Activated naive CD8-positive, alpha-beta T cell treated with anti-CD3 and anti-CD28 coated beads for 36 hours (primary cell): ENCODE measurements around the gene SPDL1. TPM values are rescaled to one million over a fixed set of nuclear protein-coding genes. Genes with fewer than 3 reads are reported as not detected.

ENCODE experiments used
- DNase-seq: peaks from one replicate; pipeline ENCODE4 v3.0.0; 2021
- H3K27ac Mint-ChIP-seq: one replicate; pipeline ENCODE4 v1.8.0; 2022; ENCODE audit warnings: mild to moderate bottlenecking, moderate library complexity, mixed read lengths
- H3K27me3 Mint-ChIP-seq: one replicate; pipeline ENCODE4 v1.8.0; 2022; ENCODE audit warnings: mild to moderate bottlenecking, mixed read lengths
- H3K36me3 Mint-ChIP-seq: one replicate; pipeline ENCODE4 v1.8.0; 2021; ENCODE audit warnings: mild to moderate bottlenecking, mixed read lengths
- H3K4me1 Mint-ChIP-seq: one replicate; pipeline ENCODE4 v1.8.0; 2021; ENCODE audit warnings: mixed read lengths
- H3K4me3 Mint-ChIP-seq: one replicate; pipeline ENCODE4 v1.8.0; 2022; ENCODE audit warnings: mild to moderate bottlenecking, moderate library complexity, mixed read lengths
- H3K9me3 Mint-ChIP-seq: one replicate; pipeline ENCODE4 v1.8.0; 2022; ENCODE audit warnings: mixed read lengths
- total RNA-seq, 2 experiments: library from RNA; stranded (reverse); gene quantifications; one replicate each; pipeline ENCODE4 v1.2.3, GENCODE V29; 2021

SPDL1 gene
- total RNA-seq = 10 to 100 TPM; 50.4 to 52.5 TPM

GRCh38 chr5:169583424-169584220 is at the start of gene SPDL1:
Gene SPDL1 (plus strand): TSS chr5:169583773. CDS start chr5:169588417, 4,644 bp downstream.
- Mint-ChIP-seq H3K4me3 (peak within 1 kb of the TSS; percentile 98), H3K4me1 (peaks cover 30% of the 10 kb centered on the region)

GRCh38 chr5:169534311-169534880 is 49.2 kb upstream of the SPDL1 start:
- Mint-ChIP-seq H3K36me3 (no peaks in the 10 kb centered on the region), H3K4me1 (no peaks in the 10 kb centered on the region), H3K9me3 (no peaks in the 10 kb centered on the region), H3K27ac (no peak overlapping the region), H3K27me3 (peaks cover 19% of the 10 kb centered on the region), H3K4me3 (no peak overlapping the region)
- DNase-seq = no peak

More at GRCh38 chr5:169583424-169584220, at the start of gene SPDL1:
- Mint-ChIP-seq H3K27ac (peak within 1 kb of the TSS; percentile 96), H3K9me3 (no peaks in the 10 kb centered on the region), H3K27me3 (peaks cover 4% of the 10 kb centered on the region), H3K36me3 (peaks cover 9% of the 10 kb centered on the region)
- peak; percentile 92 for DNase-seq

GRCh38 chr5:169534939-169535338 is 48.6 kb upstream of the SPDL1 start:
- no peaks in the 10 kb centered on the region for H3K4me1 Mint-ChIP-seq
- no peak overlapping the region for H3K4me3 Mint-ChIP-seq
- H3K36me3 Mint-ChIP-seq = no peaks in the 10 kb centered on the region
- H3K27me3 Mint-ChIP-seq = peaks cover 15% of the 10 kb centered on the region
- no peaks in the 10 kb centered on the region for H3K9me3 Mint-ChIP-seq
- no peak for DNase-seq
- no peak overlapping the region for H3K27ac Mint-ChIP-seq

- H3K4me1 Mint-ChIP-seq = no peaks in the 10 kb centered on the region
- H3K27me3 Mint-ChIP-seq = peaks cover 19% of the 10 kb centered on the region
- DNase-seq = no peak
- no peaks in the 10 kb centered on the region for H3K9me3 Mint-ChIP-seq
- H3K36me3 Mint-ChIP-seq = no peaks in the 10 kb centered on the region
- no peak overlapping the region for H3K4me3 Mint-ChIP-seq
- H3K27ac Mint-ChIP-seq = no peak overlapping the region
Observed at GRCh38 chr5:169538944-169539343, 44.6 kb upstream of the SPDL1 start.

- H3K36me3 Mint-ChIP-seq = no peaks in the 10 kb centered on the region
- H3K4me3 Mint-ChIP-seq = no peak overlapping the region
- H3K27me3 Mint-ChIP-seq = peaks cover 34% of the 10 kb centered on the region
- no peak for DNase-seq
- no peaks in the 10 kb centered on the region for H3K9me3 Mint-ChIP-seq
- peaks cover 3% of the 10 kb centered on the region for H3K4me1 Mint-ChIP-seq
- no peak overlapping the region for H3K27ac Mint-ChIP-seq
Observed at GRCh38 chr5:169542811-169543210, 40.8 kb upstream of the SPDL1 start.

- Mint-ChIP-seq H3K27me3 (peaks cover 47% of the 10 kb centered on the region), H3K4me1 (peaks cover 3% of the 10 kb centered on the region)
Observed at GRCh38 chr5:169544264-169544950, 39.2 kb upstream of the SPDL1 start.

GRCh38 chr5:169545762-169546161 is 37.8 kb upstream of the SPDL1 start:
- Mint-ChIP-seq H3K9me3 (no peaks in the 10 kb centered on the region), H3K4me3 (no peak overlapping the region), H3K27ac (no peak overlapping the region), H3K27me3 (peaks cover 60% of the 10 kb centered on the region), H3K4me1 (peaks cover 3% of the 10 kb centered on the region), H3K36me3 (no peaks in the 10 kb centered on the region)
- no peak for DNase-seq

More at GRCh38 chr5:169544264-169544950, 39.2 kb upstream of the SPDL1 start:
- Mint-ChIP-seq H3K9me3 (no peaks in the 10 kb centered on the region), H3K4me3 (no peak overlapping the region), H3K36me3 (no peaks in the 10 kb centered on the region), H3K27ac (no peak overlapping the region)
- no peak for DNase-seq

- Mint-ChIP-seq H3K27me3 (peaks cover 66% of the 10 kb centered on the region), H3K27ac (no peak overlapping the region), H3K4me1 (peaks cover 3% of the 10 kb centered on the region), H3K36me3 (no peaks in the 10 kb centered on the region), H3K9me3 (no peaks in the 10 kb centered on the region), H3K4me3 (no peak overlapping the region)
- no peak for DNase-seq
Observed at GRCh38 chr5:169546346-169546745, 37.2 kb upstream of the SPDL1 start.

- no peaks in the 10 kb centered on the region for H3K9me3 Mint-ChIP-seq
- H3K4me1 Mint-ChIP-seq = peaks cover 3% of the 10 kb centered on the region
- no peaks in the 10 kb centered on the region for H3K36me3 Mint-ChIP-seq
- H3K27ac Mint-ChIP-seq = no peak overlapping the region
- no peak for DNase-seq
- H3K27me3 Mint-ChIP-seq = peaks cover 72% of the 10 kb centered on the region
- no peak overlapping the region for H3K4me3 Mint-ChIP-seq
Observed at GRCh38 chr5:169547508-169547907, 36.1 kb upstream of the SPDL1 start.

GRCh38 chr5:169548315-169548714 is 35.3 kb upstream of the SPDL1 start:
- Mint-ChIP-seq H3K4me1 (peaks cover 3% of the 10 kb centered on the region), H3K4me3 (no peak overlapping the region), H3K27me3 (peaks cover 72% of the 10 kb centered on the region), H3K9me3 (no peaks in the 10 kb centered on the region), H3K36me3 (no peaks in the 10 kb centered on the region), H3K27ac (no peak overlapping the region)
- DNase-seq = no peak

GRCh38 chr5:169549453-169550100 is 34.0 kb upstream of the SPDL1 start:
- Mint-ChIP-seq H3K4me1 (peaks cover 3% of the 10 kb centered on the region), H3K4me3 (no peak overlapping the region), H3K9me3 (no peaks in the 10 kb centered on the region), H3K36me3 (no peaks in the 10 kb centered on the region), H3K27ac (no peak overlapping the region), H3K27me3 (peaks cover 71% of the 10 kb centered on the region)
- no peak for DNase-seq

- no peak for DNase-seq
- H3K27ac Mint-ChIP-seq = no peak overlapping the region
- H3K4me3 Mint-ChIP-seq = no peak overlapping the region
- H3K27me3 Mint-ChIP-seq = peaks cover 71% of the 10 kb centered on the region
- H3K36me3 Mint-ChIP-seq = no peaks in the 10 kb centered on the region
- no peaks in the 10 kb centered on the region for H3K9me3 Mint-ChIP-seq
- peaks cover 3% of the 10 kb centered on the region for H3K4me1 Mint-ChIP-seq
Observed at GRCh38 chr5:169550227-169550626, 33.3 kb upstream of the SPDL1 start.

- Mint-ChIP-seq H3K9me3 (no peaks in the 10 kb centered on the region), H3K4me1 (no peaks in the 10 kb centered on the region), H3K27ac (no peak overlapping the region), H3K36me3 (no peaks in the 10 kb centered on the region), H3K27me3 (peaks cover 66% of the 10 kb centered on the region), H3K4me3 (no peak overlapping the region)
- no peak for DNase-seq
Observed at GRCh38 chr5:169551146-169551545, 32.4 kb upstream of the SPDL1 start.

- no peak for DNase-seq
- H3K9me3 Mint-ChIP-seq = no peaks in the 10 kb centered on the region
- H3K27ac Mint-ChIP-seq = no peak overlapping the region
- H3K4me1 Mint-ChIP-seq = no peaks in the 10 kb centered on the region
- peaks cover 71% of the 10 kb centered on the region for H3K27me3 Mint-ChIP-seq
- no peak overlapping the region for H3K4me3 Mint-ChIP-seq
- H3K36me3 Mint-ChIP-seq = no peaks in the 10 kb centered on the region
Observed at GRCh38 chr5:169551696-169552095, 31.9 kb upstream of the SPDL1 start.

GRCh38 chr5:169554251-169554650 is 29.3 kb upstream of the SPDL1 start:
- H3K4me1 Mint-ChIP-seq = no peaks in the 10 kb centered on the region
- no peaks in the 10 kb centered on the region for H3K36me3 Mint-ChIP-seq
- DNase-seq = no peak
- peaks cover 4% of the 10 kb centered on the region for H3K9me3 Mint-ChIP-seq
- no peak overlapping the region for H3K27ac Mint-ChIP-seq
- peaks cover 55% of the 10 kb centered on the region for H3K27me3 Mint-ChIP-seq
- no peak overlapping the region for H3K4me3 Mint-ChIP-seq
